Midbrain (tissue), 1 donor: ENCODE results near the gene TBX2.

Experiments used
- DNase-seq: peaks from one replicate; lab custom pipeline; 2025; lab: John Stamatoyannopoulos, UW

Gene TBX2

DNA sequence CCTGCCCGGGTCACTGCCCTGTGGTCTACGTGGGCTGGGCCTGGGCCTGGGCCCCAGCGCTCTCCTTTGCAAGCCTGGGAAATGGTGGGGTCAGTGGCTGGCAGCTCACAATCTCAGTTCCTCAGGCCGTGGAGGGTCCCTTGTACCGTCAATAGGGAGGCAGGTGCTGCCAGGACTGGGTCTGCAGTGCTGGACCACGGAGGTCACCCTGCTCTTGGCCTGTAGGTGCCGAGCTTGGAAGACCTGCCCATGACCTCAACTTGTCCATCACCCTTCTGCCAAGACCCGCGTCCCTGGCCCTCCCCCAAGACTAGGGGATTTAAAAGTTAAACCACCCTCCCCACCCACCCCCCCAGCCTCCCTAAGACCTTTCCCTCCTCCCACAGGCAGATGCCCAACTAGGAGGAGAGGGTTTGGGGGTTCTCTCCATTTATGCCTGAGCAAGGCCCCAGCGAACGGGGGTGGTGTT lies 2.5 kb downstream of the TBX2 start:
- DNase-seq = no peak

DNA sequence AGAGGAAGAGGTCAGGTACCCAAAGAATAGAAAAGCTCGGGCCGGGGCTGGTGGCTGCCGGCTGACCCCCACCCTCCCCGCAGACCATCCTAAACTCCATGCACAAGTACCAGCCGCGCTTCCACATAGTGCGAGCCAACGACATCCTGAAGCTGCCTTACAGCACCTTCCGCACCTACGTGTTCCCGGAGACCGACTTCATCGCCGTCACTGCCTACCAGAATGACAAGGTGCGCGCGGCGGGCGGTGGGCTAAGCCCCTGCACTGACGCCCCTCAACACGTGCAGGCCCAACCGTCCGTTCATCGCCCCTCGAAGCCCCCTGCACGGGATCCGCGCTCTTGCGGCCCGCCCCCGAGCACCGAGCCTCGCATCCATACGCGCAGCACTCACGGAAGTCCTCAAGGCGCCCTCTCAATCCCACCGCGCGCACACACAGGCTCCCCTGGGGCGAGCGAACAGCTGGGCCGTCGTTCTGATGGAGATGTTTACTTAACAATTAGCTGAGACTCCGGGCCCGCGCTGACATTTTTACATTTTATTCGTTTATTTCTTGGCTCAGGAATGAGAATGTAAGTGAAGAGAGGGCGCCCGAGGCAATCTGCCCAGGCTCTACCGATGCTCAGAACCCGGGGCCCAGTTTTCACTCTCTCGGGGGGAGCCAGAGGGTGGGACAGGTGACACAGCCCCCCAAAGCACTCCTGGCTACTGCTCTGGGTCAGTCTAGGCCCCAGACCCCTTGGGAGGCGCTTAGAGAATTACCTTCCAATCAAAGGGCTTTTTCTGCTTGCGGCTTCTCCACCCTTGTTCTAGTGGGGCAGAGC lies 3.5 kb downstream of the TBX2 start:
- DNase-seq = no peak

- no peak for DNase-seq
These were observed 4.4 kb downstream of the TBX2 start for GRCh38 chr17:61403801-61404662.

GRCh38 chr17:61404663-61404912 lies 4.9 kb downstream of the TBX2 start:
- no peak for DNase-seq

- DNase-seq = no peak
These were observed 5.5 kb downstream of the TBX2 start for GRCh38 chr17:61404913-61405685.

DNA sequence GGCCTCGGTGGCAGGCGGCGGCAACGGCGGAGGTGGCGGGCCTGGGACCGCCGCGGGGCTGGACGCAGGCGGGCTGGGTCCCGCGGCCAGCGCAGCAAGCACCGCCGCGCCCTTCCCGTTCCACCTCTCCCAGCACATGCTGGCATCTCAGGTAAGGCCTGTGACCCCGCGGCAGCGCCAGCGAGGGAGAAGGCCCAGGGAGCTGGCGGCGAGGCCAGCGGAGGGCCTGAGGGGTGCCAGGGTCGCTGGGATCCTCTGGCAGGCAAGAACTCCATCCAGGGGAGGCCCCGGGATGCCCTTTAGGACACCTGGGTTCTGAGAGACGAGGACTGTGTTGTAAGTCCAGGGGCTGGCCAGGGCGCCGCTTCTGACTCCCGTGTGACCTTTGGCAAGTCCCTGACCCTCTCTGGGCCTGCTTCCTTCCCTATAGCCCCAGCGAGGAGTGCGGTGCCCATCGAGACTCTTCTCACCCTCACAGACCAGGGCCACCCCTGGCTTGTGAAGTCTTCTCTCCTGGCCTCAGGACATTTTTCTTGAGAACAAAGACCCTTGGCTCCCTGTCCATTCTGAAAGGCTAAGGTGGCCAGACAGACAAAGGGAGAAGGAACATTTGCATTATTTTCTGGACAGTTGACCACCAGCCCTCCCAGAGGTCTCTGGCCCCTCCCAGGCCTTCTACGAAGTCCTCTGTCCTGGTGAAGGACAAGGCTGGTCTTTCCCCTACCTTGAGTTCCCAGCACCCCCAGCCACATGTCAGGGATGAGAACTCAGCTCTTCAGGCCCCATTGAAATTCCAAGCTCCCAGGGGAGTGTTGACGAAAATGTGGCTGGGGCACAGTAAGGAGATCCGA lies 6.3 kb downstream of the TBX2 start:
- DNase-seq = no peak

GRCh38 chr17:61406537-61406845 lies 6.8 kb downstream of the TBX2 start:
- no peak for DNase-seq

DNA sequence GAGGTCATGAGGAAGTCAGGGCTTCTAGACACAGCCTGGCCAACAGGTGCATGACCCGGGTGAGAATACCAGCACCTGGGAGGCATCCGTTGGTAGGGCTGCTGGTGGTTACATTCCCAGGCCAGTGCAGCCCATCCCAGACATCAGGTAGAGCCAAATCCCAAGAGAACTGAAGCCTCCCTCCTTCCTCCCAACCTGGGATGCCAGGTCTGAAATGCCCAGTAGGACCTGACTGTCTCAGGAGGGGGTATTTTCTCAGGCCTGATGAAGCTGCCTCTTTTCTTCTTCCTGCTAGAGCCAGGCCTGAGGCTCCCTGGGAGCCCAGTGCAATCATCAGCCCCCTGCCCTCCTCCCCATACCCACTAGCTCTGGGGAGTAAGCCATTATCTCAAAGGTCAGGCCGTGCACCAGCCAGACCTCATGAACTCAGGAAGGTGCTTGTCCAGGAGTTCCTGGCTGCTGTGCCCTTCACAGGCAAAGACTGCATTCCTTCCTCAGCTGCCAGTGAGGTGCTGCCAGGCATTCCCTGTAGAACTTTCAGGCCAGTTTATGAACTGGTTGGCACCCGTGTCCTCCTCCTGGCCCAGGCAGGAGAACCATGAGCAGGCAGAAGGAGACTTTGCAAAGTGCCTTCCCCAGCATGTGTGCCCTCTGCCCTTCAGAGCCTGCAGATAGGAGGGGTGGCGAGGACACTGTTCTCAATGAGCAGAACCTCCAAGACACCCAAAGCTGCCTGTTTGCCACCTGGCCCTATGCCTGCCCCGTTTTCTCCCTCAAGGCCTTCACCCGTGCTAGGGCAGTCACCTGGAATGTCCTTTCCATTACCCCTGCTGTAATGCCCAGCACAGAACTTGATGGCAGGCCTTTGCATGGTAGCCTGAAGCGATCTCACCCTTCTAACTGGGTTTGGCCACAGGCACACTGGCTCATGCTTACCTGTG lies 7.6 kb downstream of the TBX2 start:
- DNase-seq = no peak

DNA sequence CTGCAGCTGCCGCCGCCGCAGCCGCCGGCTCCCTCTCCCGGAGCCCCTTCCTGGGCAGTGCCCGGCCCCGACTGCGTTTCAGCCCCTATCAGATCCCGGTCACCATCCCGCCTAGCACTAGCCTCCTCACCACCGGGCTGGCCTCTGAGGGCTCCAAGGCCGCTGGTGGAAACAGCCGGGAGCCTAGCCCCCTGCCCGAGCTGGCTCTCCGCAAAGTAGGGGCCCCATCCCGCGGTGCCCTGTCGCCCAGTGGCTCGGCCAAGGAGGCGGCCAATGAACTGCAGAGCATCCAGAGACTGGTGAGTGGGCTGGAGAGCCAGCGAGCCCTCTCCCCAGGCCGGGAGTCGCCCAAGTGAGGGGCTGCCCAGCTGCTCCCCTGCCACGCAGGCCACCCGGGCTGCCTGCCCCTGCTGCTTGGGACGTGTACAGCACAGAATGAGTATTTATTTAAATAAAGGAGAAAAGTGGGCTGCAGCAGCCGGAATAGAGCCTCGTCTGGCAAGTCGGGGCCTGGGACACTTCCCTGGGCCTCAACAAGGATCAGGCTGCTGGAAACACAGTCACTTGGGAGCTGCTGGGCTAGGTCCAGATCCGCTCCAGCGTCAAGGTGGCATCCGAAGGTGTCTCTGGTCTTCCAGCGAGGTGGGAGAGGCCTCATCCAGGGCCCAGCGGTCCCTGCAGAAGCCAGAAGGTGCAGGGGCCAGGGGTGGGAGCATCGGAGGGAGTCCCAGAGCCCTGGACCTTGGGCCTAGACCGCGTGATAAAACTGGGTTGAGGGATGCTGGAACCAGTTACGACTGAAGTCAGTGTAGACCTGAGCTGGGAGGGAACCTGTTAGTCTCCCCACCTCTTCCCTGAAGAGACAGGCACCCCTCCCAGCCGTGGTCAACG lies 8.8 kb downstream of the TBX2 start:
- DNase-seq = no peak

DNA sequence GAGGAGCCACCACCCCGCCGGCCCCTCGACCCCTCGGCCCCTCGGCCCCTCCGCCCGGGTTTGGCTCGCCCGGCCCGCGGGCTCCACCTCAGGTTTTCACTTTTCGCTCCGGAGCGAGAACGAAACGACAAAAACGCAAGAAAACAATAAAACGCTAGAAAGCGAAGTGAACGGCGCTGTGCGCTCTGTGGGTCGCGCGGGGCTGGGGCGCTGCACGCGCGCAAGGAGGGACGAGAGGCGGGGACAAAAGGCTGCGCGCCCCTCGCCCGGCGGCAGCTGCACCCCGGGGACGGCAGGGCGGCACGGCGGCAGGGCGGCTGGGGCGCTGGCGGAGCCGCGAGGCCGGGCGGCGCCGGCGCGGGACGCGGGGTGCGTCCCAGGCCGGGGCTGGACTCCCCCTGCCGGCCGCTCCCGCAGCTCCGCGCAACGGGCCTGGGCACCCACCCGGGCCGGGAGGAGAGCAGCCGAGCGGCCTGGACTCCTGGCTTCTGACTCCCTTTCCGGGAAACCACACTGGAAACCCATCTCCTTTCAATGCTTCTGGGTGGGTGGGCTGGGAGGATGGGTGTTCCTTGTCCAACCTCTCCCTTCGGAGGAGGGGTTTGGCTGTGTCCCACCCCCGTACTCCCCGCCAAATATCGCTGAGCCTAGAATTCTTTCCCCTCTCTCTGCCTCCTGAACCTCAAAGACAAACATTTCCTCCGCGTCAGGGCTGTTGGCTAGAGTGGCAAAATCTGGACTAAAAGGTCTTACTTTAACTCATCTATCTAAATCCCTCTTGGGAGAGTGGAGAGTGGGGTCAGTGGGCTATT lies 9.9 kb downstream of the TBX2 start:
- DNase-seq = peak; percentile 40

DNA sequence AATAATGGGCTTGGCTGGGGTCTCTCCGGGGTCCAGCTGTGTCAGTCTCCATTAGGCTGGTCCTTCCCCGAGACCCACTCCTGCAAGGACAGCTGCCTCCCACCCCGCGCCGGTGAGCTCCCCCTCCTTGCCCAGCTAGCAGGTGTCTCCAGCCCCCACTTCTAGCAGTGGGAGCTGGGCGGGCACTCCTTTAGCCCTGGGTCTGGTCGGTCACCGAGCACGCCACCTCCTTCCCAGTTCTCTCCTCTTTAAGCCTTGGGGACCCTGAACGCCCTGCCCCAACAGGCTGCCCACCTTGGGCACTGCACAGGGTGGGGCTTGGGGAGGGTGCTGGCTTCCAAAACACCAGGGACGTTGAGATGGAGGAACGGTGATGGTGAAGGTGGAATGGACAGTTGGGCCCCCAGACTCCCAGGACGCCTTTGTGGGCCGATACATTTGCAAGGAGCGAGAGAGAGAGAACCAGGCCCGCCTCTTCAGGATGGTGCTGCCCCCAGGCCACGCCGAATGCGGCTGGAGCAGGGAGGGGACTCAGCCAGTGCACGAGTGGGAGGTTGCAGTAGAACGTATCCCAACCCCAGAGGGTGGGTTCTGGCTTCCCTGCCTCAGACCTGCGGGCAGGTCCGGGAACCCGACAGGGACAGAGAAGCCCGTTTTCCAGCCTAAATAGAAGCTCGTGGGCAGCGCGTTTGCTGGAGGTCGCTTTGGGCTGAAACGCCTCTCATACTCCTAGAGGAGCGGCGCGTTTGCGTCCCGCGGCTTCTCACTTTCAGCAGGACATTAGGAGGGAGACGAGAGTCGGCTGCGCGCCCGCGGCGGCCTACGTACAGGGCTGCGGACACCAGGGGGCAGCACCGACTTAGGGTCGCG lies 10.7 kb downstream of the TBX2 start:
- peak; percentile 77 for DNase-seq

DNA sequence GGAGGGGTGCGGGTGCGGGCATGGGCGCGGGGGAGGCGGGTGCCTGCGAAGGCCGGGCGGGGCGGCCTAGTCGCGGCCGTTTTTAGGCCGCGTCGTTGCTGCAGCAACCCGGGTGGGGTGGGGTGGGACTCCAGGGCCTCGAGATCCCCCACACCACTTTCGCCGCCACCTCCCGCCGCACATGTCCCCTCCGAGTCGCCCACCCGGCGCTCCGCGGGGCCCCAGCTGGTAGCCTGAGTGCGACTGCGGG lies 11.3 kb downstream of the TBX2 start:
- DNase-seq = no peak

GRCh38 chr17:61411261-61412142 lies 11.9 kb downstream of the TBX2 start:
- no peak for DNase-seq

GRCh38 chr17:61412143-61412859 lies 12.7 kb downstream of the TBX2 start:
- peak; percentile 83 for DNase-seq

DNA sequence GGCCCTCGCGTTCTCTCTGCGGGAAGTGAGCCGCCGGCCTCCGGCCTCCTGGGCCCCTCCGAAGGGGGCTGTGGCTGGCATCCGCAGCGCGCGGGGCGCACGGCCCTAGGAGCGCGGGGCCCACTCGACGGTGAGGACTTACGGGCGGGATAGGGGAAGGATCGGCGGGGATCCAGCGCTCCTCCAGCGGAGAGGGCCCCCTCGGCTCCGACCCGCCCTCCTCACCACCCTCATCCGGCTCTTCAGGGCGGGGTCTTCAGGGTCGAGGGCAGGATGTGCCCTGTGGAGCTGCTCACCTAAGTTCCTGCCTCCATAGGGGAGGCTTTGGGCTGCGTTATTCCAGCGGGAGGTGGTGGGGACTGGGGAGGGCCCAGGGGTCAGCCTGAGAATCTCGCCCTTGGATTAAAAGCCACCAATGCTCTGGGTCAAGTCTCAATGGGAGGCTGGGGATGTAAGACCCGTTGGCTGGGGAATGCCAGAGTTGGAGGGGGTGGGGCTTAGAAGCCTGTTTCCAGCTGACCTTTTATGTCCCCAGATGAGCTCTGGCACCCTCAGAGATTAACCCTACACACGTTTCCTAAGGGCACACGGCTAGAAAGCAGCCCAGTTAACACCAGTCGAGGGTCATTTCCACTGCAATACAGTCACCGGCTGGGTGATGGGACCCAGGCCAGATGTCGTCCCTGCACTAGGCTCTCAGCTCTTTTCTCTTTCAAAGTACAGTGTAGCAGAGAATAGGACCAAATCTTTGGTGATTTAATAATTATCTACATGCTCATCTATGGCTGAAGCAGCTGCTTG lies 13.4 kb downstream of the TBX2 start:
- no peak for DNase-seq
